ENCODE data around the gene FUT2.
"Not testable (repeated sequence)": the region's sequence is repeated elsewhere in the genome, so short reads cannot be mapped to it uniquely, and the experiment has no call there.

Gene FUT2
- total RNA-seq, result 0 reads per million in 4 experiments

- no peak for DNase-seq
These were observed at the start of gene FUT2 for GRCh38 chr19:48695743-48696352. Gene FUT2 (plus strand): TSS chr19:48695971. CDS start chr19:48702957, 6,986 bp downstream.

- peak; percentile 89 for DNase-seq
These were observed 49.6 kb upstream of the FUT2 start, which contains the start of gene CA11 for GRCh38 chr19:48646001-48646721. Gene CA11 (minus strand): TSS chr19:48646187. CDS start chr19:48645632, 555 bp downstream.

DNA sequence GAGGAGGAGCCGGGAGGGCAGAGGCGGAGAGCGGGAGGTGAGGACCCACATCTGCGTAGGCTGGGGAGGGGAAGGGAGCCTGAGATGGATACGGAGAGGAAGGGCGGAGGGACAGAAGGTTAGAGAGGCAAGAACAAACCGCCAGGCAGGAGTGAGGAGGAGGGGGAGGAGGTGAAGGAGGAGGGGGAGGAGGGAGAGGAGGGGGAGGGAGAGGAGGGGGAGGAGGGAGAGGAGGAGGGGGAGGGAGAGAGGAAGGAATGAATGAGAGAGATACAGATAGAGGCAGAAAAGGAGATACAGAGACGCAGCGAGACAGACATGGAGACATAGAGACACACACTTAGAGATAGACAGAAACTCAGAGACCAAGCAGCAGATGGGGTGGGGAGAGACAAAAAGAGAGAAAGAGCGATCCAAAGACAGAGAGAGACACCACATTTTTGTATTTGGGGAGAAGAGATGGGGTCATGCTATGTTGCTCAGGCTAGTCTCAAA, 49.0 kb upstream of the FUT2 start:
- DNase-seq, result no peak

GRCh38 chr19:48648134-48648533, 47.6 kb upstream of the FUT2 start:
- DNase-seq, result no peak

GRCh38 chr19:48650974-48651682, 44.6 kb upstream of the FUT2 start:
- DNase-seq, result no peak

DNA sequence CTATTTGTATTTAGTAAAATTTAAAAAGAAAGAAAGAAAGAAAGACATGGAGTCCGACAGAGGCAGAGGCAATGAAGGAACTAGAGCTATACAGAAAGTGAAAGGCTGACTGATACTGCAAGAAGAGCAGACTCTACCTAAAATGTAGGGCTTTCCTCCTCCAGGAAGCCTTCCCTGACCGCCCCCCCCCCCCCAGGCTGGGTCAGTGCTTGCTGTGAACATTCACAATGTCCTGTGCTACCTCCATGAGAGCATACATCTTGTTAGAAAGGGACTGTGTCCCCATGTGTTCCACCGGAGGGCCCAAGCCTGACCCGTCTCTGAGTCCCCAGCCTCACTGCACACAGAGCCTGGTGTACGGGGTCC, 44.1 kb upstream of the FUT2 start:
- no peak for DNase-seq

- no peak for DNase-seq
These were observed 41.3 kb upstream of the FUT2 start for GRCh38 chr19:48654299-48655059.

- no peak for DNase-seq
These were observed 38.8 kb upstream of the FUT2 start for GRCh38 chr19:48656840-48657474.

GRCh38 chr19:48657828-48658227, 37.9 kb upstream of the FUT2 start:
- not testable (repeated sequence) for DNase-seq

GRCh38 chr19:48658483-48658882, 37.3 kb upstream of the FUT2 start:
- DNase-seq, result no peak

DNA sequence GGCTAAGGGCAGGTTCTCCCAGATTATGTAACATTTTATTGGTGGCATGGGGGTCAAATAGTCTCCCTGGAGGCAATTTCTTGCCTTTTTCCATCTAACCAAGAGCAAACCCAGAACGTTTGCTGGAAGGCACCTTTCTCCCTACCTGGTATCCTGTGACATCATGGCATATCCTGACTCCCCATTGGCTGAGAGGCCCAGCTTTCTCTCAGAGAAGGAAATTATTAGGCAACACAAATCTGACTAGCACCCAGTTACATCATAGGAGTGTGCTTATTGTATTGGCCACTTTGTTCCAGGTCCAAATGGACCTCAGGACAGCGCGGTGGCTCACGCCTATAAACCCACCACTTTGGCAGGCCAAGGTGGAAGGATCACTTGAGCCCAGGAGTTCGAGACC, 36.0 kb upstream of the FUT2 start:
- DNase-seq, result no peak

GRCh38 chr19:48660852-48661710, 34.7 kb upstream of the FUT2 start:
- DNase-seq, result peak; percentile 71

GRCh38 chr19:48661711-48662090, 34.1 kb upstream of the FUT2 start:
- DNase-seq, result no peak

DNA sequence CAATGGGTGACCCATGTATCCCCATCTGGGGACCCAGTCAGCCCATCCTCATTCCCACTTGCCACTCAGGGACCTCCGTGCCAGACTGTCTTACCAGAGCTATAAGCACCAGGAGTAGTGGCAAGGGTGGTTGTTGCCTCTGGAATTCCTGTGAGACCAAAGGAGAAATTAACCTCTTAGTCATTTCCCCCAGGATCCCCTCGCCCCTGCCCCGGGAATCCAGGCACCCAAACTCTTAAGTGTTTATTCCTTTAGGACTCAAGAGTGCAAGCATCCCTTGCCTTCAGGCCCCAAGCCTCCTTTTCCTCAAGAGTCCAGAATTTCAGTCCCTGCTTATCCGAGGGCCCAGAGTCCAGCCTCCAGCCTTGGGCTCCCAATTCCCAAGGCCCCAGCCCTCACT, 32.1 kb upstream of the FUT2 start:
- no peak for DNase-seq

DNA sequence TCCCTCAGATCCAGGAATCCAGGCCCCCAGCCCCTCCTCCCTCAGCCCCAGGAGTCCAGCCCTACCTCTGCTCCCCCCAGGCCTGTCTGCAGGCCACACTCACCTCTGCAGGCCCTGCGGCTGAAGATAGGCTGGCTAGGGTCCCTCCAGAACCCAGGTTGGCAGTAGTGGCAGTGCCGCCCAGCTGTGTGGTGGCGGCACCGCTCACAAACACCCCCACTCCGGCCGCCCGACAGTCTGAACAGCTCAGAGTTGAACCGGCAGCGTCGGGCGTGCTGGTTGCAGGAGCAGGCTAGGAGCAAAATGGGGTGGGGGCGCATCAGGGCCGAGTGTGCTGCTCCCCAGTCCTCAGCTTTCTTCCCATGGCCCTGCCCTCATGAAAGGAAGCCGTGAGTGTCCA, 31.3 kb upstream of the FUT2 start:
- no peak for DNase-seq

DNA sequence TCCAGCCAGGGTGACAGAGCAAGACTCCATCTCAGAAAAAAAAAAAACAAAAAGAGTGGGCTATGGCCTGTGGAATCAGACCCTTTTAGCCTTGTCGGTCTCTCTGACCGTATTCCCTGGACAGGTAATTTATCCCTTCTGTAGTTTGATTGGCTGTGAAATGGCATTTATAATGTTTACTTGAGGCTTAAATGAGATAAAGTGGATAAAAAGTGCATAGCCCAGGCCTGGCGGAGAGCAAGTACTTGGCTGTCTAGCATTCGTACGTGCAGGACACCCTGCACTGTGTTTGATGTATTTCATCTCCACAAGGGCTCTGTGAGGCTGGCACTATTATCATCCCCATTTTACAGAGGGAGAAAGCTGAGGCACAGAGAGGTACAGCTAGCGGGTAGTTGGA, 30.0 kb upstream of the FUT2 start:
- no peak for DNase-seq

GRCh38 chr19:48668332-48668731, 27.4 kb upstream of the FUT2 start:
- no peak for DNase-seq

- DNase-seq, result no peak
These were observed 27.0 kb upstream of the FUT2 start for GRCh38 chr19:48668761-48669160.

DNA sequence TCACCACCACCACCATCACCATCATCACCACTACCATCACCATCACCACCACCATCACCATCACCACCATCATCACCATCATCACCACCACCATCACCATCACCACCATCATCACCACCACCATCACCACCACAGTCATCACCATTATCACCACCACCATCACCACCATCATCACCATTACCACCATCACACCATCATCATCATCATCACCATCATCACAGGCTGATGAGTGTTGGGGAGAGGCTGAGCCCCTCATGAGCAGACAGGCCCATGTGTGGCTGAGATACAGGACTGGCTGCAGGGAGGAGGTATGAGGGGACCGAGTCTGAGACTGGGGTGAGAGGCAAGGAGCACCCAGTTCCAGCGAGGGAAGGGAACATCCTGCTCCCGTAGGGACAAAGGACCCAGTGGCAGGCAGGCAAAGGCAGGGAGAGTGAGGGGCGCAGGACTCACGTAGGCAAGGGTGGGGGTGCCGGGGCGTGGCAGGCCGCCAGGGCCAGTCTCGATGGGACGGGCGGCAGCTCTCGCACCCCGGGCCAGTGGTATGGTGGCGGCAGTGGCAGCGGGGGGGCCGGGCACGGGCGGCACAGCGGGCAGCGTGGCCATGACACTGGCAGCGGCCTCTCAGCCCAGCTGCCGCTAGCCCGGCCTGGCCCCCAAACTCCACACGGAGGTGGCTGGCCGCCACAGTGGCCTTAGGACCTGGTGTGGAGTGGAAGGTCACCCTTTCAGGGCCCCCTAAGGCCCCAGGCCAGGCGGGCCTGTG, 25.7 kb upstream of the FUT2 start:
- DNase-seq, result no peak

DNA sequence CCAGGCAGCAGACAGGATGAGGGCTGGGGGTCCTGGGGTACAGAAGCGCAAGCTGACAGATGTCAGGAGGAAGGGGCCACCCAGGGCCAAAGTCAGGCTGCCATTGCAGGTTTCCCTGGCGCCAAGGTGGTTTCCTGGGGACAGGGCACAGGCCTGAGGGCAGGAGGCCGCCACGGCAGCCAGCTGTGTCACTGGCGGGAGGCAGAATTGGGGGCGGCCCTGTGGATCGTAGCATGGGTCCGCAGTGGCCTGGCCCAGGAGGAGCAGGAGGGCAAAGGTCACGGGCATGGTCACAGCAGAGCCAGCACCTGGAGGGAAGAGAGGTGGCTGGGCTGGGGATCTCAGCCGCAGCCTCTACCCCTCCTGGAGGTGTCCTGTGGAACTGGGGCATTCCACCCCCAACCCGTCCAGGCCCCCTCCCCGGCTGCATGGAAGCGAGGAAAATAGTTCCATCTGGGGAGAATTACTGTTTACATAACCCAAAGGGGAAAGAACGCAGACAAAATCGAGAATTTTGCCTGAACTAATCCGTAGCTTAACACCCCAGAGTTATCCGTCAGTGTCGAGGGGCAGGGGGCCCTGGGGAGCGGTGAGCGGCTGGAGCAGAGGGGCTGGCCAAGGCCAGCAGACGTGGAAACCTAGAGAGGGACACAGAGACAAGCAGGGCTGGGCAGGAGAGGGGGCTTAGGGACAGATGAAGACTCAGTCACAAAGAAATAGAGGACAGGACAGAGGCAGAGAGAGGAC, 24.9 kb upstream of the FUT2 start:
- no peak for DNase-seq

All from effector CD8-positive, alpha-beta T cell (primary cell).